Measurements from ENCODE around the gene MRE11. TPM values are rescaled to one million over a fixed set of nuclear protein-coding genes. Genes with fewer than 3 reads are reported as not detected.

MRE11 gene
- total RNA-seq, 6 experiments from 2014 or later = 4.5 to 7.7 (median 5.0) TPM

MicroRNAs encoded within 50 kb of the gene (microRNA counts, 767-probe panel; counts per million panel counts)
- microRNA hsa-miR-548l = 237 counts per million

Small RNA genes within 50 kb of the gene (microRNA-seq; reads per million reads assigned to microRNA genes)
- 4.5 to 4.9 reads per million in 2 donors for gene MIR548L

Small RNA genes within 50 kb of the gene (small RNA-seq; reads per million reads assigned to genes)
- gene MIR548L = 0 reads per million in 2 experiments

Other genes with a start within 250 kb of the MRE11 start
- gene IZUMO1R, start 189.3 kb downstream of the MRE11 start, total RNA-seq = not detected
- under 1 TPM in 4 of 6 experiments, not detected in 2; 0.04 to 0.22 (median 0.12) TPM for gene GPR83, start 92.4 kb downstream of the MRE11 start, total RNA-seq
- 1 to 10 TPM; 4.4 to 6.6 (median 5.1) TPM for gene ANKRD49, start 140 bp upstream of the MRE11 start, total RNA-seq
- gene C11orf97, start 18.6 kb upstream of the MRE11 start, total RNA-seq = 1 to 10 TPM in 1 of 6 experiments, under 1 TPM in 1, not detected in 4; 0.40 to 1.7 TPM
- gene FUT4, start 50.1 kb upstream of the MRE11 start, total RNA-seq = 1 to 10 TPM in 5 of 6 experiments, under 1 TPM in 1; 0.90 to 3.1 (median 2.0) TPM
- gene PIWIL4, start 73.5 kb upstream of the MRE11 start, total RNA-seq = under 1 TPM; 0.12 to 0.71 (median 0.51) TPM

Measured in right lobe of liver (tissue), 5 donors.